ENCODE data around the gene TH.
"Not testable (repeated sequence)": the region's sequence is repeated elsewhere in the genome, so short reads cannot be mapped to it uniquely, and the experiment has no call there.

The TH gene

GRCh38 chr11:2127482-2128129 lies 44.0 kb downstream of the TH start:
- DNase-seq, result no peak

GRCh38 chr11:2126520-2127085 lies 45.0 kb downstream of the TH start:
- no peak for DNase-seq

GRCh38 chr11:2124736-2125484 lies 46.7 kb downstream of the TH start:
- DNase-seq, result not testable (repeated sequence)

- DNase-seq, result no peak
Measured at GRCh38 chr11:2123628-2123960, 48.0 kb downstream of the TH start.

GRCh38 chr11:2122907-2123627 lies 48.5 kb downstream of the TH start:
- DNase-seq, result no peak

- DNase-seq, result no peak
Measured at GRCh38 chr11:2122222-2122906, 49.3 kb downstream of the TH start.

GRCh38 chr11:2121227-2122130 lies 50.1 kb downstream of the TH start:
- DNase-seq, result no peak

GRCh38 chr11:2120359-2121100 lies 51.1 kb downstream of the TH start:
- DNase-seq, result no peak

- DNase-seq, result no peak
Measured at GRCh38 chr11:2118677-2119076, 52.9 kb downstream of the TH start.

- no peak for DNase-seq
Measured at GRCh38 chr11:2116680-2117079, 54.9 kb downstream of the TH start.

GRCh38 chr11:2115308-2115707 lies 56.3 kb downstream of the TH start:
- DNase-seq, result no peak

GRCh38 chr11:2114430-2115241 lies 57.0 kb downstream of the TH start:
- DNase-seq, result no peak
